Loucy (cell line): ENCODE data around the gene THBS1.

Source experiments
- H2AFZ ChIP-seq: fragments of 200-600 bp; sonication (generic); 2 replicates; pipeline ENCODE4 v1.6.0; 2016; ENCODE audit warnings: antibody characterized with exemption, mild to moderate bottlenecking, low read length, moderate library complexity
- H3F3A ChIP-seq: fragments of 200-600 bp; 2 replicates; pipeline ENCODE4 v1.6.0; 2016; ENCODE audit warnings: antibody characterized with exemption, low read depth, mild to moderate bottlenecking
- H3K27me3 ChIP-seq: fragments of 200-600 bp; sonication (generic); 2 replicates; pipeline ENCODE4 v1.6.1; 2014; ENCODE audit warnings: low read length, mild to moderate bottlenecking; ENCODE audit not compliant: insufficient read depth, poor library complexity, severe bottlenecking
- H3K36me3 ChIP-seq: fragments of 200-600 bp; sonication (generic); 2 replicates; pipeline ENCODE4 v1.6.1; 2016; ENCODE audit warnings: low read length; ENCODE audit not compliant: insufficient read depth
- H3K4me1 ChIP-seq: fragments of 200-600 bp; sonication (generic); 2 replicates; pipeline ENCODE4 v1.5.1; 2014; ENCODE audit warnings: low read length, mild to moderate bottlenecking; ENCODE audit not compliant: insufficient read depth, poor library complexity, severe bottlenecking
- H3K4me2 ChIP-seq: fragments of 200-600 bp; sonication (generic); 2 replicates; pipeline ENCODE4 v1.6.0; 2014; ENCODE audit warnings: antibody characterized with exemption, low read length, low read depth, mild to moderate bottlenecking; ENCODE audit not compliant: poor library complexity, severe bottlenecking
- H3K4me3 ChIP-seq: fragments of 200-600 bp; sonication (generic); 2 replicates; pipeline ENCODE4 v1.5.1; 2014; ENCODE audit warnings: low read length, mild to moderate bottlenecking, mixed read lengths; ENCODE audit not compliant: poor library complexity, severe bottlenecking
- H3K79me2 ChIP-seq: fragments of 200-600 bp; sonication (generic); 2 replicates; pipeline ENCODE4 v1.6.1; 2014; ENCODE audit warnings: low read length; ENCODE audit not compliant: insufficient read depth
- H3K9ac ChIP-seq: fragments of 200-600 bp; sonication (generic); 2 replicates; pipeline ENCODE4 v1.6.0; 2014; ENCODE audit warnings: mild to moderate bottlenecking, low read depth, low read length, moderate library complexity; ENCODE audit not compliant: poor library complexity, severe bottlenecking
- H3K9me2 ChIP-seq: fragments of 200-600 bp; sonication (generic); replicated peaks from 2 replicates; pipeline ENCODE4 v1.6.1; 2016; ENCODE audit warnings: low read depth, low read length, mixed read lengths
- H3K9me3 ChIP-seq: fragments of 200-600 bp; sonication (generic); 2 replicates; pipeline ENCODE4 v1.6.1; 2014; ENCODE audit warnings: mild to moderate bottlenecking, antibody characterized with exemption, low read length, low read depth; ENCODE audit not compliant: insufficient read depth
- H4K20me1 ChIP-seq: fragments of 200-600 bp; sonication (generic); 2 replicates; pipeline ENCODE4 v1.6.0; 2014; ENCODE audit warnings: antibody characterized with exemption, low read length, mild to moderate bottlenecking; ENCODE audit not compliant: insufficient read depth, poor library complexity, severe bottlenecking
- EZH2phosphoT487 ChIP-seq: fragments of 200-600 bp; IDR thresholded peaks from 2 replicates; pipeline ENCODE4 v1.6.1; 2018; ENCODE audit warnings: antibody characterized with exemption, mild to moderate bottlenecking, moderate library complexity, borderline replicate concordance
- TF ChIP-seq, protein P1 (sequence below): fragments of 200-600 bp; sonication (generic); conservative IDR thresholded peaks from 2 replicates; pipeline ENCODE4 v1.5.1; 2014; ENCODE audit warnings: mild to moderate bottlenecking, antibody characterized with exemption, low read length

THBS1 gene

DNA sequence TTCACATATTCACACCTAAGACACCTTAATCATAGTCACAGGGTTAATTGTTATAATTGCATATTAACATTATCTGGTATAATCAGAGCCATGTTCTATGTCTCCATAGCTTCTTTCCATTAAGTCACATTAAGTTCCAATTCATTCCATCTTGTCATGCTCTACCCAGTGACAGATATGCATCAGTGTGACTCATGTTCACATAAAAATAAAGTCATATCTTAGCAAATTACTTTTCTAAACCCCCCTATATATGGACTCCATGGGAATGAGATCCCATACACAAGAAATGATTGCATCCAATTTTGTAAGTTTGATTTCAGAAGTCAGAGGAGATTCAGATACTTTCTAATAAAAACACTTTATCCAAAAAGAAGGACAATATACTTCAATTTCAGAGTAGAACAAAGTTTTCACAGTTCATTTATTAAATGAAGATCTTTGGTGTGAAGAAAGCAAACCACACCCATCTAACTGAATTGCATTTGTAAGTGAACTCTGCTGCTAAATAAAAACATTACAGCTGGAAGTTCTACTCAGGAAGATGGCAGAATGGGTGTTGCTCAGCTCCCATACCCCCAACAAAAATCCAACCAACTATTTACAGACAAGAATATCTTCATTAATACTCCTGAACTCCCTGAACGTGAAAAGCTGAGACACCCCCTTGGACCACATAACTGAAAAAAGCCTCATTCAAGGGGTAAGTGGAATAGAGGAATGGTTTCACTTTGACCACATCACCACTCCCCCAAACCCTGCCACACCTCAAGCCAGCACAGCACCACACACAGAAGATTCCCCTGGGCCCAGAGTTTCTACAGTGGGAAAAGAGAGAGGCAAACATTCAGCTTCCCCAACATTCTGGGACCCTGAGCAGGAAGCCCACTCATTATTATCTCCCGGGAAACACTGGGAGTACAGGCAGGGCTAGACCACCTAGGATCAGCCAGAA, 27.6 kb downstream of the THBS1 start:
- Histone ChIP-seq H3K4me3 (no peak overlapping the region), H3K4me2 (no peak overlapping the region), H3K4me1 (no peaks in the 10 kb centered on the region), H3K9me3 (peaks cover 16% of the 10 kb centered on the region; the same call in 1 of the 2 replicates), H2AFZ (no peak overlapping the region), H3K79me2 (no peaks in the 10 kb centered on the region), H3F3A (no peaks in the 10 kb centered on the region), H3K9ac (no peak overlapping the region), H3K9me2 (no peaks in the 10 kb centered on the region), H3K27me3 (no peaks in the 10 kb centered on the region), H3K36me3 (no peaks in the 10 kb centered on the region), H4K20me1 (no peaks in the 10 kb centered on the region)
- TF ChIP-seq, protein P1, sequence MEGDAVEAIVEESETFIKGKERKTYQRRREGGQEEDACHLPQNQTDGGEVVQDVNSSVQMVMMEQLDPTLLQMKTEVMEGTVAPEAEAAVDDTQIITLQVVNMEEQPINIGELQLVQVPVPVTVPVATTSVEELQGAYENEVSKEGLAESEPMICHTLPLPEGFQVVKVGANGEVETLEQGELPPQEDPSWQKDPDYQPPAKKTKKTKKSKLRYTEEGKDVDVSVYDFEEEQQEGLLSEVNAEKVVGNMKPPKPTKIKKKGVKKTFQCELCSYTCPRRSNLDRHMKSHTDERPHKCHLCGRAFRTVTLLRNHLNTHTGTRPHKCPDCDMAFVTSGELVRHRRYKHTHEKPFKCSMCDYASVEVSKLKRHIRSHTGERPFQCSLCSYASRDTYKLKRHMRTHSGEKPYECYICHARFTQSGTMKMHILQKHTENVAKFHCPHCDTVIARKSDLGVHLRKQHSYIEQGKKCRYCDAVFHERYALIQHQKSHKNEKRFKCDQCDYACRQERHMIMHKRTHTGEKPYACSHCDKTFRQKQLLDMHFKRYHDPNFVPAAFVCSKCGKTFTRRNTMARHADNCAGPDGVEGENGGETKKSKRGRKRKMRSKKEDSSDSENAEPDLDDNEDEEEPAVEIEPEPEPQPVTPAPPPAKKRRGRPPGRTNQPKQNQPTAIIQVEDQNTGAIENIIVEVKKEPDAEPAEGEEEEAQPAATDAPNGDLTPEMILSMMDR = no peak
- no peak for TF ChIP-seq EZH2phosphoT487

DNA sequence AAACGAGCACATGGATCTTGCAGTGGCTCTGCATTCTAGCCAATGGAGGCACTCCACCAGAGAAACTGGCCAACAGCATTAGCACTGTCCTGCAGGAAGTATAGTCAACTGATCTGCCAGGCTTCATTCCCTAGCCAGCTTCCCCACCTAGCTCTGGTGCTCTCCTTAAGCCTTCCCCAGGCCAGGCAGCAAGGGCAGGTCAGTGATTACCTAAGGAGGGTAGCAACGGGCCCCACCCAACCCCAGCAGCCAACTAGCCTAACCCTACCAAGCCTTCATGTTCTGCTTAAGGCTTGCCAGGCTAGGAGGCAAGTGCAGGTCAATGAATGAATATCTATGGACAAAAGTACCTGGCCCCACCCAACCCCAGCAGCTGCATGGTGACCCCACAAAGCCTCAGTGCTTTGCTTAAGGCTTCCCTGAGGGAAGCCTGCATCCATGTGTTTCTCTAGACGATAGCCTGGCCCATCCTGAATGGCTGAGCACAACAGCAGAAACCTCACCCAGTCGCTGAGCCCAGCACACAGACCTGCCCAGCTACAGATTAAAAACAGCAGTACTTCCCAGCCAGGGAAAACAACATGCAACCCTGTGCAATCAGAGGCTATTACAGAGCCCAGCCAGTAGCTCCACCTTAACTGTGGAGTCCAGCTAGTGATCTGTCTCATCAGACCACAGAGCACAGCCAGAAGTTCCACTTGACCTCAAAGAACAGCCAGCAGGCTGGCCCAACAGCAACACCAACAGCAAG, 28.5 kb downstream of the THBS1 start:
- Histone ChIP-seq H3K9me3 (peaks cover 16% of the 10 kb centered on the region; the same call in 1 of the 2 replicates), H3K4me3 (no peak overlapping the region), H3K4me2 (no peak overlapping the region), H3K27me3 (no peaks in the 10 kb centered on the region), H4K20me1 (no peaks in the 10 kb centered on the region), H3K36me3 (no peaks in the 10 kb centered on the region), H3K79me2 (no peaks in the 10 kb centered on the region), H3K9me2 (no peaks in the 10 kb centered on the region), H3K4me1 (no peaks in the 10 kb centered on the region), H3F3A (no peaks in the 10 kb centered on the region), H2AFZ (no peak overlapping the region), H3K9ac (no peak overlapping the region)
- TF ChIP-seq, protein P1 = no peak
- TF ChIP-seq EZH2phosphoT487 = no peak

DNA sequence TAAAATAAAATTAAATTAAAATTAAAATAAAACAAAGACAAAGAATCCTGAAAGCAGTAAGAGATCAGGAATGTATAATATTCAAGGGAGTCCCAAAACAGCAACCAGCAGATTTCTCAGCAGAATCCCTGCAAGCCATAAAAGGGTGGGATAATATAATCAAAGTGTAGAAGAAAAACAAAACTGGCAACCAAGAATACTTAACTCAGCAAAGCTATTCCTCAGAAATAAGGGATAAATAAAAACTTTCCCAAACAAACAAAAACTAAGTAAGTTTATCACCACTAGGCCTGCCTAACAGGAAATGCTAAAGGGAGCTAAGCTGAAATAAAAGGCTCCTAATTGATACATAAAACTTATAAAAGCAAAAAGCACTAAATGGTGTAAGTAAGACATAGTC, 29.8 kb downstream of the THBS1 start:
- H3K9ac ChIP-seq = no peak overlapping the region
- no peak overlapping the region for H3K4me2 ChIP-seq
- no peaks in the 10 kb centered on the region for H3K36me3 ChIP-seq
- H4K20me1 ChIP-seq = no peaks in the 10 kb centered on the region
- H3K9me3 ChIP-seq = peaks cover 16% of the 10 kb centered on the region; the same call in 1 of the 2 replicates
- TF ChIP-seq, protein P1 = no peak
- no peak for TF ChIP-seq EZH2phosphoT487
- H3K4me3 ChIP-seq = no peak overlapping the region
- no peaks in the 10 kb centered on the region for H3K79me2 ChIP-seq
- H2AFZ ChIP-seq = no peak overlapping the region
- H3K9me2 ChIP-seq = no peaks in the 10 kb centered on the region
- H3K4me1 ChIP-seq = no peaks in the 10 kb centered on the region
- H3K27me3 ChIP-seq = no peaks in the 10 kb centered on the region
- no peaks in the 10 kb centered on the region for H3F3A ChIP-seq
